ENCODE measurements around the gene ZBED1. TPM values are rescaled to one million over a fixed set of nuclear protein-coding genes. Genes with fewer than 3 reads are reported as not detected.
A peak's percentile ranks its signal among the peaks of the same experiment; 100 is the strongest.
"Not testable (repeated sequence)": the region's sequence is repeated elsewhere in the genome, so short reads cannot be mapped to it uniquely, and the experiment has no call there.

The ZBED1 gene
- total and polyA plus RNA-seq, 2 donors from 2014 or later: 20.6 to 40.7 TPM

DNA sequence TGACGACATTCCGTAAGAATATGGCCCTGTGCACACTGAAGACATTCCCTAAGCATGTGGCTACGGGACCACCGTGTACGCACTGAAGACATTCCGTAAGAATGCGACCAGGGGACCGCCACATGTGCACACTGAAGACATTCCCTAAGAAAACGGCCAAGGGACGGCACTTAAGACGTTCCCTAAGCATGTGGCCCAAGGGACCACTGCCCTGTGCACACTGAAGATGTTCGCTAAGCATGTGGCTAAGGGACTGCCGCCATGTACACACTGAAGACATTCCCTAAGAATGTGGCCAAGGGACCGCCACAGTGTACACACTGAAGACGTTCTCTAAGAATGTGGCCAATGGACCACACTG is 21.4 kb downstream of the ZBED1 start:
- Histone ChIP-seq H3K27ac (ENCODE audit: low read depth in 2 of 2, low read length in 2 of 2) (no peak overlapping the region), H3K27me3 (ENCODE audit: control insufficient read depth, insufficient read depth, low read length) (no peaks in the 10 kb centered on the region), H3K4me3 (ENCODE audit: low read length in 3 of 3) (no peak overlapping the region), H3K9me3 (ENCODE audit: control insufficient read depth in 2 of 3, insufficient read depth in 1 of 3, low read length in 3 of 3) (no peaks in the 10 kb centered on the region), H3K4me1 (ENCODE audit: control insufficient read depth in 2 of 3, insufficient read depth in 2 of 3, low read depth in 1 of 3, low read length in 3 of 3) (no peaks in the 10 kb centered on the region), H3K36me3 (ENCODE audit: control insufficient read depth in 2 of 3, insufficient read depth in 3 of 3, low read length in 3 of 3) (no peaks in the 10 kb centered on the region), H3K9ac (ENCODE audit: low read length in 3 of 3) (no peak overlapping the region)
- no peak for FAIRE-seq
- intact Hi-C loops (cut with DNase I): no loop called here
- TF ChIP-seq, protein P1, sequence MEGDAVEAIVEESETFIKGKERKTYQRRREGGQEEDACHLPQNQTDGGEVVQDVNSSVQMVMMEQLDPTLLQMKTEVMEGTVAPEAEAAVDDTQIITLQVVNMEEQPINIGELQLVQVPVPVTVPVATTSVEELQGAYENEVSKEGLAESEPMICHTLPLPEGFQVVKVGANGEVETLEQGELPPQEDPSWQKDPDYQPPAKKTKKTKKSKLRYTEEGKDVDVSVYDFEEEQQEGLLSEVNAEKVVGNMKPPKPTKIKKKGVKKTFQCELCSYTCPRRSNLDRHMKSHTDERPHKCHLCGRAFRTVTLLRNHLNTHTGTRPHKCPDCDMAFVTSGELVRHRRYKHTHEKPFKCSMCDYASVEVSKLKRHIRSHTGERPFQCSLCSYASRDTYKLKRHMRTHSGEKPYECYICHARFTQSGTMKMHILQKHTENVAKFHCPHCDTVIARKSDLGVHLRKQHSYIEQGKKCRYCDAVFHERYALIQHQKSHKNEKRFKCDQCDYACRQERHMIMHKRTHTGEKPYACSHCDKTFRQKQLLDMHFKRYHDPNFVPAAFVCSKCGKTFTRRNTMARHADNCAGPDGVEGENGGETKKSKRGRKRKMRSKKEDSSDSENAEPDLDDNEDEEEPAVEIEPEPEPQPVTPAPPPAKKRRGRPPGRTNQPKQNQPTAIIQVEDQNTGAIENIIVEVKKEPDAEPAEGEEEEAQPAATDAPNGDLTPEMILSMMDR (IDR thresholded peaks at IDR 0.05; ENCODE audit: borderline replicate concordance, extremely low read depth, insufficient read depth): no peak
- no peak for DNase-seq

- no peak for FAIRE-seq
- DNase-seq: no peak
These were observed 22.0 kb downstream of the ZBED1 start for GRCh38 chrX:2478546-2479419.

GRCh38 chrX:2477313-2477712 is 23.5 kb downstream of the ZBED1 start:
- not testable (repeated sequence) for DNase-seq, FAIRE-seq

More at GRCh38 chrX:2478546-2479419, 22.0 kb downstream of the ZBED1 start:
- Histone ChIP-seq H3K27me3 (ENCODE audit: control insufficient read depth, insufficient read depth, low read length) (no peaks in the 10 kb centered on the region), H3K36me3 (ENCODE audit: control insufficient read depth in 2 of 3, insufficient read depth in 3 of 3, low read length in 3 of 3) (no peaks in the 10 kb centered on the region), H3K4me3 (ENCODE audit: low read length in 3 of 3) (no peak overlapping the region), H3K9me3 (ENCODE audit: control insufficient read depth in 2 of 3, insufficient read depth in 1 of 3, low read length in 3 of 3) (no peaks in the 10 kb centered on the region), H3K4me1 (ENCODE audit: control insufficient read depth in 2 of 3, insufficient read depth in 2 of 3, low read depth in 1 of 3, low read length in 3 of 3) (no peaks in the 10 kb centered on the region), H3K9ac (ENCODE audit: low read length in 3 of 3) (no peak overlapping the region), H3K27ac (ENCODE audit: low read depth in 2 of 2, low read length in 2 of 2) (no peak overlapping the region)
- TF ChIP-seq, protein P1 (IDR thresholded peaks at IDR 0.05; ENCODE audit: borderline replicate concordance, extremely low read depth, insufficient read depth): no peak
- intact Hi-C loops (cut with DNase I): no loop called here

DNA sequence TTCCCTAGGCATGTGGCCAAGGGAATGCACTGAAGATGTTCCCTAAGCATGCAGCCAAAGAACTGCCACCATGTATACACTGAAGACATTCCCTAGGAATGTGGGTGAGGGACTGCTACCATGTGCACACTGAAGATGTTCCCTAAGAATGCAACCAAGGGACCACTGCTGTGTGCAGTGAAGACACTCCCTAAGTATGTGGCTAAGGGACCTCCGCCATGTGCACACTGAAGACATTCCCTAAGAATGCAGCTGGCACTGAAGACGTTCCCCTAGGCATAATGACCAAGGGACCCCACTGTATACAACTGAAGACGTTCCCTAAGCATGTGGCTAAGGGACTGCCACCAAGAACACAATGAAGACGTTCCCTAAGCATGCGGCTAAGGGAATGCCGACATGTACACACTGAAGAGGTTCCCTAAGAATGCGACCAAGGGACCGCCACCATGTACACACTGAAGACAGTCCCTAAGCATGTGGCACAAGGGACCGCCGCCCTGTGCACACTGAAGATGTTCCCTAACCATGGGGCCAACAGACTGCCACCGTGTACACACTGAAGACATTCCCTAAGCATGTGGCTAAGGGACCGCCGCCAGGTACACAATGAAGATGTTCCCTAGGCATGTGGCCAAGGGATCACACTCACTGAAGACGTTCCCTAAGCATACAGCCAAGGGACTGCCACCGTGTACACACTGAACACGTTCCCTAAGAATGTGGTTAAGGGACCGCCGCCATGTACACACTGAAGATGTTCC is 25.6 kb downstream of the ZBED1 start:
- Histone ChIP-seq H3K4me3 (ENCODE audit: low read length in 3 of 3) (no peak overlapping the region), H3K27me3 (ENCODE audit: control insufficient read depth, insufficient read depth, low read length) (no peaks in the 10 kb centered on the region), H3K4me1 (ENCODE audit: control insufficient read depth in 2 of 3, insufficient read depth in 2 of 3, low read depth in 1 of 3, low read length in 3 of 3) (no peaks in the 10 kb centered on the region), H3K9me3 (ENCODE audit: control insufficient read depth in 2 of 3, insufficient read depth in 1 of 3, low read length in 3 of 3) (no peaks in the 10 kb centered on the region), H3K27ac (ENCODE audit: low read depth in 2 of 2, low read length in 2 of 2) (no peak overlapping the region), H3K36me3 (ENCODE audit: control insufficient read depth in 2 of 3, insufficient read depth in 3 of 3, low read length in 3 of 3) (no peaks in the 10 kb centered on the region), H3K9ac (ENCODE audit: low read length in 3 of 3) (no peak overlapping the region)
- TF ChIP-seq, protein P1 (IDR thresholded peaks at IDR 0.05; ENCODE audit: borderline replicate concordance, extremely low read depth, insufficient read depth): no peak
- FAIRE-seq (no peak), DNase-seq (peak in 1 of 5 donors; percentile 34)
- intact Hi-C loops (cut with DNase I): no loop called here

More at GRCh38 chrX:2477313-2477712, 23.5 kb downstream of the ZBED1 start:
- H3K9ac ChIP-seq (ENCODE audit: low read length in 3 of 3); H3K36me3 ChIP-seq (ENCODE audit: control insufficient read depth in 2 of 3, insufficient read depth in 3 of 3, low read length in 3 of 3); H3K27me3 ChIP-seq (ENCODE audit: control insufficient read depth, insufficient read depth, low read length); intact Hi-C loops (cut with DNase I); H3K4me1 ChIP-seq (ENCODE audit: control insufficient read depth in 2 of 3, insufficient read depth in 2 of 3, low read depth in 1 of 3, low read length in 3 of 3); H3K27ac ChIP-seq (ENCODE audit: low read depth in 2 of 2, low read length in 2 of 2); H3K9me3 ChIP-seq (ENCODE audit: control insufficient read depth in 2 of 3, insufficient read depth in 1 of 3, low read length in 3 of 3); H3K4me3 ChIP-seq (ENCODE audit: low read length in 3 of 3): not testable (repeated sequence)
